T-helper 2 cell (primary cell): Measurements from ENCODE around the gene OR4A16.

ENCODE experiments used
- DNase-seq, 5 experiments: peaks; one replicate each; pipeline versions ENCODE4 v3.0.0 to v3.0.0-alpha.2; 2012 to 2022
- total RNA-seq, 2 donors: gene quantifications; one replicate each; lab custom pipeline; 2026; lab: John Stamatoyannopoulos, UW

The OR4A16 gene, protein sequence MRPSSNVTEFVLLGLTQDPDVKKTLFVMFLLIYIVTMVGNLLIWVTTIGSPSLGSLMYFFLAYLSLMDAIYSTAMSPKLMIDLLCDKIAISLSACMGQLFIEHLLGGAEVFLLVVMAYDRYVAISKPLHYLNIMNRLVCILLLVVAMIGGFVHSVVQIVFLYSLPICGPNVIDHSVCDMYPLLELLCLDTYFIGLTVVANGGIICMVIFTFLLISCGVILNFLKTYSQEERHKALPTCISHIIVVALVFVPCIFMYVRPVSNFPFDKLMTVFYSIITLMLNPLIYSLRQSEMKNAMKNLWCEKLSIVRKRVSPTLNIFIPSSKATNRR
- total RNA-seq = 0 reads per million in 2 donors

DNA sequence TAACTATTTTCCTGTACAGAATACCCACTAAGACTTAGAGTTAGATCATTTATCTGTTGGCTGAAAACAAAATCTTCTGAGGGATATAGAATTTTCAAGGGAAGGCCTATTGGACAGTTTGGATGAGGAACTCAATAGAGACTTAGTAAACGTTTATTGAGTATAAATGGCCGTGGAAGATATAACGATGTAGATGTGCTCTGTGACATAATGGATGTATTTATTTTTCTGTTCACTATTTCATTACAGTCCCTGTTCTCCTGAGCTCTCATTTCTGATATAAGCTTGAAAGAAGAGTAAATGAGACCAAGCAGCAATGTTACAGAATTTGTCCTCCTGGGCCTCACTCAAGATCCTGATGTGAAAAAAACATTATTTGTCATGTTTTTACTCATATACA lies at the start of gene OR4A16:
Gene OR4A16, plus strand, starts transcription at position 301 of the 400 bp plus-strand sequence. Its CDS starts 0 bp downstream, at position 301.
- DNase-seq = no peak

DNA sequence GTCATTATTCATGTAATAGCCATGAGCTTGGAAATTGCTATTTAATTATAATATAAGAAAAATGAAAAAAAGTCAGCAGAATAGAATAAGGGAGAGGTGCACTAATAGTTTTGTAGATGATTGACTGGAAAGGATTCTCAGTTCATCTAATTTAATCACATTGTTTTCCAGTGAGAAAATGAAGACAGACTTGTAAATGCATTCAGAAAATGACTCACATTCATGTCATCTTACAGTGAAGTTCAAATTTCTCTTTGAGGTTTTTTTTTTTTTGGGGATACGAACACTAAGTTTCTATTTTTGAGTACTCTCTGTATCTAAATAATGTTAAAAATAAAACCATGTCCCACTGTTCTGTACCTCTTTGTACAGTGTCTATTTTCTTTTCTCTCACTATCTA lies 18.5 kb upstream of the OR4A16 start:
- DNase-seq = no peak

DNA sequence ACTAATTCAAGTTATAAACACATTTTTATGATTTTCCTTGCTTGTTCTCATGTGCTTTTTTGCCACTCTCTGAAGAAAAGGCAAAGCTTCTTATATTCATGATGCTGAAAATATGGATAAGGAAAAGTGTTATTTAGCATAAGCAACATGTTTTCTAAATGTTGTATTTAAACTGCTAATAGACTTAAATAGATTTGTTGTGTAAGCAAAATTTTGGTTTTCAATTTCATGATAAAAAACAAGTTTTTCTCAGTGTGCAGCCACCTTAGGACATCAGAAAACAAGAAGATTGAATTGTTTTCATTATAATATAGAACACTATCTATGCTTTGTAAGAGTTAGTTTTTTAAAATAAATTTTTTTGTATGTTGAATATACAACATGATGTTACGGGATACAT lies 2.3 kb downstream of the OR4A16 start:
- no peak for DNase-seq

DNA sequence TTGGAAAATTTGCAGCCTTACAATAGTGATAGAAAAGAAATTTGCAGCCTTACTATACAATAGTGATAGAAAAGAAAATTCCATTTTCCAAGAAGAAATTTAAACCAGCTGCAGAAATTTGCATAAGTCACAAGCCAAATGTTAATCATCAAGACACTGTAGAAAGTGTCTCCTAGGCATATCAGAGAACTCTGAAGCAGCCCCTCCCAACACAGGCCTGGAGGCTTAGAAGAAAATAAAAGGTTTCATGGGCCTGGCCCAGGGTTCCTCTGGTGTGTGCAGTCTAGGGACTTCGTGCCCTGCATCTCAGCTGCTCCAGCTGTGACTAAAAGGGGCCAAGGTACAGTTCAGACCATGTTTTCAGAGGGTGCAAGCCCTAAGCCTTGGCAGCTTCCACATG lies 6.0 kb downstream of the OR4A16 start:
- DNase-seq = no peak

DNA sequence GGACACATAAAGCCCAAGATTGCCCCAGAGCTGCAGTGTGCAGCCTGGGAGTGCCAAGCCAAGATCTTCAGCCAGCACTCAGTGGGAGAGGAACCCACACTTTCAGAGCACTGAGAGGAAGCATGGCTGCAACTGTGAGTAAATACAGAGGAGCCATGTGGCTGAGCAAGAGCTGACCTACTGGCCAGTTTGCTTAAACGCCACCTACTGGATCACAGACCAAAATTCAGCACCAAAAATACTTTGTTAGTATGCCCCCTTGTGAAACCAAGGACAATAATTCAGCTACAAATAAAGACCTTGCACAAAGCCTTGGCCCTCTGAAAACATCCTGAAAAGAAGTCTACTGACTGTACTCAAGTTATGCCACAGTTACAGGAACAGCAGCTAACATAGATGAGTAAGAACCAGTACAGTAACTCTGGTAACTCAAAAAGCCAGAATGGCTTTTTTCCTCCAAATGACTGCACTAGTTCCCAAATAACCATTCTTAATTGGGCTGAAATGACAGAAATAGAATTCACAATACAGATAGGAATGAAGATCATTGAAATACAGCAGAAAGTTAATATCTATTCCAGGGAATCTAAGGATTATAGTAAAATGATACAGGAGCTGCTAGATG lies 14.7 kb downstream of the OR4A16 start:
- DNase-seq = no peak

DNA sequence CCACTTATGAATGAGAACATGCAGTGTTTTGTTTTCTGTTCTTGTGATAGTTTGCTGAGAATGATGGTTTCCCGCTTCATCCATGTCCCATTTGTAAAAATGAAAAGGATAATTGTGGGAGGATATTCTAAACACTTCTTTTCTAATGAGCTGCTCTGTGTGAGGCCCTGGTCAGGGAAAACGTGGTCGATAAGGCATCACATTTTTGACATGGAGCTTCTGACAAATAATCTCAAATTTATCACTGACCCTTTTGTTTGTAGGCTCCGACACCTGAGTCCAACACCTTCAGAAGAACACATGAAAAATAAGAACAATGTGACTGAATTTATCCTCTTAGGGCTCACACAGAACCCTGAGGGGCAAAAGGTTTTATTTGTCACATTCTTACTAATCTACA lies 24.7 kb downstream of the OR4A16 start, which contains the start of gene OR4A15:
Gene OR4A15, plus strand, starts transcription at position 301 of the 400 bp plus-strand sequence. Its CDS starts 0 bp downstream, at position 301.
- no peak for DNase-seq
